Upper lobe of left lung (tissue), 6 donors: ENCODE results near the gene EFNB2. TPM values are rescaled to one million over a fixed set of nuclear protein-coding genes. Genes with fewer than 3 reads are reported as not detected.

Experiments used
- ATAC-seq, 2 donors: fragments of 200-7000 bp; cut with Tn5 transposase; one replicate each; pipeline ENCODE4 v1.9.1; 2022; ENCODE audit warnings: mild to moderate bottlenecking in 2 of 2, moderate library complexity in 2 of 2; ENCODE audit not compliant: low FRiP score in 2 of 2
- DNase-seq, 2 donors: peaks; one replicate each; pipeline ENCODE4 v3.0.0-alpha.2; 2019 to 2020
- H3K27ac ChIP-seq, 4 donors: fragments of 200-600 bp; sonication (generic); one replicate each; pipeline ENCODE4 v1.5.1; 2016 to 2019
- H3K27me3 ChIP-seq, 4 donors: fragments of 200-600 bp; sonication (generic); one replicate each; pipeline ENCODE4 v1.5.1; 2017 to 2019
- H3K36me3 ChIP-seq, 4 donors: fragments of 200-600 bp; sonication (generic); one replicate each; pipeline ENCODE4 v1.5.1; 2016 to 2019
- H3K4me1 ChIP-seq, 4 donors: fragments of 200-600 bp; sonication (generic); one replicate each; pipeline ENCODE4 v1.5.1; 2018 to 2019
- H3K4me3 ChIP-seq, 4 donors: fragments of 200-600 bp; sonication (generic); one replicate each; pipeline ENCODE4 v1.5.1; 2017 to 2019; ENCODE audit warnings: mild to moderate bottlenecking in 2 of 4, moderate library complexity in 1 of 4
- H3K9me3 ChIP-seq, 4 donors: fragments of 200-600 bp; sonication (generic); one replicate each; pipeline ENCODE4 v1.5.1; 2018 to 2019
- CTCF ChIP-seq, 6 experiments: fragments of 450-650 bp in 4 of 6; fragments of 200-600 bp in 2 of 6; sonication (generic) in 2 of 6; IDR thresholded peaks; one replicate each; pipeline ENCODE4 v1.5.1; 2016 to 2019; ENCODE audit warnings: antibody characterized with exemption in 6 of 6
- EP300 ChIP-seq, 4 donors: sonication (generic); formaldehyde crosslinking; IDR thresholded peaks; one replicate each; pipeline ENCODE4 v1.5.1; 2017; ENCODE audit warnings: antibody characterized with exemption in 4 of 4, control low read depth in 2 of 4
- POLR2A ChIP-seq, 4 donors: fragments of 450-650 bp; IDR thresholded peaks; one replicate each; pipeline ENCODE4 v1.5.1; 2016 to 2017; ENCODE audit warnings: antibody characterized with exemption in 4 of 4, mild to moderate bottlenecking in 2 of 4
- POLR2AphosphoS5 ChIP-seq, 2 donors: sonication (generic); formaldehyde crosslinking; IDR thresholded peaks; one replicate each; pipeline ENCODE4 v1.5.1; 2017; ENCODE audit warnings: antibody characterized with exemption in 2 of 2
- WGBS, 2 donors: methylation state at CpG; one replicate each; pipeline ENCODE4 v1.1.5; 2017 to 2018; 5-methylcytosine and 5-hydroxymethylcytosine counted together
- total RNA-seq, 6 donors: library from RNA; depleted of rRNA in 4 of 6; stranded (reverse); fragments of >200 nt in 4 of 6; gene quantifications; one replicate each; pipeline versions ENCODE4 v1.1.0 to v1.2.1, GENCODE V29; 2016 to 2021
- donor health status: DM: no; HTN: no; CAD: no; lungs with moderate emphysema.
- donor health status: DM: no; HTN: yes; CAD: no; lungs with severe emphysema.

EFNB2 gene
- total RNA-seq, 6 donors from 2014 or later, result 23.0 to 45.7 (median 30.9) TPM

- TF ChIP-seq POLR2AphosphoS5 (IDR thresholded peaks at IDR 0.05) (no peak), POLR2A (IDR thresholded peaks at IDR 0.05) (no peak), CTCF (IDR thresholded peaks at IDR 0.05) (no peak), EP300 (IDR thresholded peaks at IDR 0.05) (no peak)
- no peaks in the 10 kb centered on the region for H3K36me3 ChIP-seq
- 87 to 90% methylated on average over 3 of the region's 3 CpGs for WGBS, 2 donors
- ATAC-seq (no peak), DNase-seq (no peak)
- H3K4me3 ChIP-seq, result no peak overlapping the region
- no peaks in the 10 kb centered on the region for H3K4me1 ChIP-seq
- H3K27ac ChIP-seq, result no peak overlapping the region
- no peaks in the 10 kb centered on the region for H3K9me3 ChIP-seq
- no peaks in the 10 kb centered on the region for H3K27me3 ChIP-seq
These were observed 72.8 kb downstream of the EFNB2 start for GRCh38 chr13:106462710-106463109.

- no peak for TF ChIP-seq POLR2A (IDR thresholded peaks at IDR 0.05)
- no peak for TF ChIP-seq CTCF (IDR thresholded peaks at IDR 0.05)
- no peak for TF ChIP-seq POLR2AphosphoS5 (IDR thresholded peaks at IDR 0.05)
- no peak for TF ChIP-seq EP300 (IDR thresholded peaks at IDR 0.05)
- Histone ChIP-seq H3K27ac (no peak overlapping the region), H3K4me3 (no peak overlapping the region), H3K27me3 (no peaks in the 10 kb centered on the region), H3K36me3 (no peaks in the 10 kb centered on the region), H3K9me3 (no peaks in the 10 kb centered on the region), H3K4me1 (no peaks in the 10 kb centered on the region)
- ATAC-seq (no peak), DNase-seq (no peak)
- 48 to 63% methylated on average over 3 of the region's 3 CpGs for WGBS, 2 donors
These were observed 79.7 kb downstream of the EFNB2 start for GRCh38 chr13:106455777-106456176.

- ATAC-seq (no peak), DNase-seq (peak in 1 of 2 donors; percentile 30)
- no peak overlapping the region for H3K4me3 ChIP-seq
- 96 to 98% methylated on average over 9 of the region's 9 CpGs for WGBS, 2 donors
- TF ChIP-seq POLR2AphosphoS5 (IDR thresholded peaks at IDR 0.05), result no peak
- TF ChIP-seq EP300 (IDR thresholded peaks at IDR 0.05), result no peak
- TF ChIP-seq CTCF (IDR thresholded peaks at IDR 0.05), result no peak
- TF ChIP-seq POLR2A (IDR thresholded peaks at IDR 0.05), result no peak
- no peaks in the 10 kb centered on the region for H3K27me3 ChIP-seq
- no peaks in the 10 kb centered on the region for H3K9me3 ChIP-seq
- H3K27ac ChIP-seq, result no peak overlapping the region
- no peaks in the 10 kb centered on the region for H3K4me1 ChIP-seq
- no peaks in the 10 kb centered on the region for H3K36me3 ChIP-seq
These were observed 80.3 kb downstream of the EFNB2 start for GRCh38 chr13:106455190-106455589.

- H3K4me1 ChIP-seq, result no peaks in the 10 kb centered on the region
- 86 to 93% methylated on average over 7 of the region's 7 CpGs for WGBS, 2 donors
- DNase-seq (no peak), ATAC-seq (no peak)
- H3K4me3 ChIP-seq, result no peak overlapping the region
- no peak overlapping the region for H3K27ac ChIP-seq
- no peaks in the 10 kb centered on the region for H3K27me3 ChIP-seq
- H3K9me3 ChIP-seq, result no peaks in the 10 kb centered on the region
- TF ChIP-seq POLR2AphosphoS5 (IDR thresholded peaks at IDR 0.05) (no peak), POLR2A (IDR thresholded peaks at IDR 0.05) (no peak), EP300 (IDR thresholded peaks at IDR 0.05) (no peak), CTCF (IDR thresholded peaks at IDR 0.05) (no peak)
- no peaks in the 10 kb centered on the region for H3K36me3 ChIP-seq
These were observed 82.4 kb downstream of the EFNB2 start for GRCh38 chr13:106453101-106453500.

GRCh38 chr13:106450991-106451390 lies 84.5 kb downstream of the EFNB2 start:
- H3K4me1 ChIP-seq, result no peaks in the 10 kb centered on the region
- 88 to 94% methylated on average over 6 of the region's 6 CpGs for WGBS, 2 donors
- DNase-seq, result no peak
- no peaks in the 10 kb centered on the region for H3K36me3 ChIP-seq
- ATAC-seq, result peak in 1 of 2 donors; percentile 23
- no peaks in the 10 kb centered on the region for H3K9me3 ChIP-seq
- H3K4me3 ChIP-seq, result no peak overlapping the region
- TF ChIP-seq POLR2A (IDR thresholded peaks at IDR 0.05), result no peak
- TF ChIP-seq EP300 (IDR thresholded peaks at IDR 0.05), result no peak
- no peak for TF ChIP-seq CTCF (IDR thresholded peaks at IDR 0.05)
- no peak for TF ChIP-seq POLR2AphosphoS5 (IDR thresholded peaks at IDR 0.05)
- no peak overlapping the region for H3K27ac ChIP-seq
- no peaks in the 10 kb centered on the region for H3K27me3 ChIP-seq
